ENCODE results near the gene C11orf16. TPM values are rescaled to one million over a fixed set of nuclear protein-coding genes. Genes with fewer than 3 reads are reported as not detected.

The C11orf16 gene
- total and polyA plus RNA-seq, 2 experiments from 2014 or later = not detected

GRCh38 chr11:8927233-8927632, 5.5 kb downstream of the C11orf16 start:
- Histone ChIP-seq H3K9me3 (ENCODE audit: low read depth) (no peaks in the 10 kb centered on the region), H3K4me1 (ENCODE audit: low read depth) (no peaks in the 10 kb centered on the region), H3K27ac (no peak overlapping the region), H3K27me3 (no peaks in the 10 kb centered on the region), H3K4me3 (no peak overlapping the region), H3K36me3 (no peaks in the 10 kb centered on the region)
- no peak for DNase-seq (ENCODE audit: low read depth in 1 of 2, low spot score in 1 of 2)
- TF ChIP-seq CTCF (IDR thresholded peaks at IDR 0.05; ENCODE audit: low read depth, low read length) = no peak

GRCh38 chr11:8926236-8926635, 6.5 kb downstream of the C11orf16 start:
- Histone ChIP-seq H3K27ac (no peak overlapping the region), H3K27me3 (no peaks in the 10 kb centered on the region), H3K4me1 (ENCODE audit: low read depth) (no peaks in the 10 kb centered on the region), H3K36me3 (peaks cover 5% of the 10 kb centered on the region), H3K9me3 (ENCODE audit: low read depth) (no peaks in the 10 kb centered on the region), H3K4me3 (no peak overlapping the region)
- DNase-seq (ENCODE audit: low read depth in 1 of 2, low spot score in 1 of 2) = no peak
- TF ChIP-seq CTCF (IDR thresholded peaks at IDR 0.05; ENCODE audit: low read depth, low read length) = no peak

- no peak overlapping the region for H3K27ac ChIP-seq
- H3K4me1 ChIP-seq (ENCODE audit: low read depth) = no peaks in the 10 kb centered on the region
- H3K4me3 ChIP-seq = no peak overlapping the region
- no peaks in the 10 kb centered on the region for H3K9me3 ChIP-seq (ENCODE audit: low read depth)
- DNase-seq (ENCODE audit: low read depth in 1 of 2, low spot score in 1 of 2) = no peak
- no peak for TF ChIP-seq CTCF (IDR thresholded peaks at IDR 0.05; ENCODE audit: low read depth, low read length)
- H3K27me3 ChIP-seq = no peaks in the 10 kb centered on the region
- H3K36me3 ChIP-seq = peaks cover 5% of the 10 kb centered on the region
Observed at GRCh38 chr11:8925711-8926110, 7.0 kb downstream of the C11orf16 start.

- peaks cover 19% of the 10 kb centered on the region for H3K36me3 ChIP-seq
Observed at GRCh38 chr11:8922691-8923090, 10.1 kb downstream of the C11orf16 start.

GRCh38 chr11:8917157-8917825, 15.5 kb downstream of the C11orf16 start:
- peak overlapping the region; percentile 79 for H3K27ac ChIP-seq
- TF ChIP-seq CTCF (IDR thresholded peaks at IDR 0.05; ENCODE audit: low read depth, low read length) = peak; percentile 10
- DNase-seq (ENCODE audit: low read depth in 1 of 2, low spot score in 1 of 2) = peak; percentile 56 to 94
- H3K4me3 ChIP-seq = no peak overlapping the region
- H3K9me3 ChIP-seq (ENCODE audit: low read depth) = no peaks in the 10 kb centered on the region
- H3K36me3 ChIP-seq = peaks cover 23% of the 10 kb centered on the region
- no peaks in the 10 kb centered on the region for H3K27me3 ChIP-seq
- H3K4me1 ChIP-seq (ENCODE audit: low read depth) = peaks cover 12% of the 10 kb centered on the region

More at GRCh38 chr11:8922691-8923090, 10.1 kb downstream of the C11orf16 start:
- DNase-seq (ENCODE audit: low read depth in 1 of 2, low spot score in 1 of 2) = no peak
- no peak for TF ChIP-seq CTCF (IDR thresholded peaks at IDR 0.05; ENCODE audit: low read depth, low read length)
- H3K9me3 ChIP-seq (ENCODE audit: low read depth) = no peaks in the 10 kb centered on the region
- H3K4me3 ChIP-seq = no peak overlapping the region
- no peak overlapping the region for H3K27ac ChIP-seq
- H3K4me1 ChIP-seq (ENCODE audit: low read depth) = no peaks in the 10 kb centered on the region
- H3K27me3 ChIP-seq = no peaks in the 10 kb centered on the region
